Cardiac fibroblast (primary cell): ENCODE measurements around the gene ATP8A1.

Experiments used
- DNase-seq, 2 donors: peaks; one replicate each; pipeline versions ENCODE4 v3.0.0 to v3.0.0-alpha.2; 2010; ENCODE audit warnings: low read depth in 2 of 2
- H3K4me3 ChIP-seq, 2 donors: replicated peaks in 1 of 2; 1 replicate in 1 of 2; 2 replicates in 1 of 2; pipeline ENCODE4 v1.5.1; 2011; ENCODE audit warnings: low read depth in 2 of 2, low read length in 2 of 2, mild to moderate bottlenecking in 2 of 2, moderate library complexity in 1 of 2
- CTCF ChIP-seq: IDR thresholded peaks from one replicate; pipeline ENCODE4 v1.5.1; 2011; ENCODE audit warnings: low read depth, mild to moderate bottlenecking, low read length, inconsistent platforms

Gene ATP8A1

GRCh38 chr4:42446823-42447222 lies 210.1 kb downstream of the ATP8A1 start:
- no peak for TF ChIP-seq CTCF
- DNase-seq, result no peak
- no peak overlapping the region for H3K4me3 ChIP-seq

GRCh38 chr4:42445038-42445437 lies 211.9 kb downstream of the ATP8A1 start:
- no peak for DNase-seq
- H3K4me3 ChIP-seq, result no peak overlapping the region
- no peak for TF ChIP-seq CTCF

- no peak overlapping the region for H3K4me3 ChIP-seq
- no peak for TF ChIP-seq CTCF
- DNase-seq, result no peak
Observed at GRCh38 chr4:42442601-42443000, 214.3 kb downstream of the ATP8A1 start.

- TF ChIP-seq CTCF, result no peak
- no peak overlapping the region for H3K4me3 ChIP-seq
- DNase-seq, result no peak
Observed at GRCh38 chr4:42440083-42440482, 216.8 kb downstream of the ATP8A1 start.

GRCh38 chr4:42436928-42437565 lies 219.9 kb downstream of the ATP8A1 start:
- TF ChIP-seq CTCF, result no peak
- H3K4me3 ChIP-seq, result no peak overlapping the region
- DNase-seq, result no peak

GRCh38 chr4:42428036-42428435 lies 228.9 kb downstream of the ATP8A1 start:
- no peak for DNase-seq
- TF ChIP-seq CTCF, result no peak

More at GRCh38 chr4:42428036-42428435, 228.9 kb downstream of the ATP8A1 start:
- no peak overlapping the region for H3K4me3 ChIP-seq
